Epidermal melanocyte (primary cell): ENCODE results near the gene ABCG4.
"Not testable (repeated sequence)": the region's sequence is repeated elsewhere in the genome, so short reads cannot be mapped to it uniquely, and the experiment has no call there.

Experiments
- DNase-seq: peaks from one replicate; pipeline ENCODE4 v3.0.0; 2011; ENCODE audit warnings: low spot score; ENCODE audit not compliant: insufficient read length

The ABCG4 gene

DNA sequence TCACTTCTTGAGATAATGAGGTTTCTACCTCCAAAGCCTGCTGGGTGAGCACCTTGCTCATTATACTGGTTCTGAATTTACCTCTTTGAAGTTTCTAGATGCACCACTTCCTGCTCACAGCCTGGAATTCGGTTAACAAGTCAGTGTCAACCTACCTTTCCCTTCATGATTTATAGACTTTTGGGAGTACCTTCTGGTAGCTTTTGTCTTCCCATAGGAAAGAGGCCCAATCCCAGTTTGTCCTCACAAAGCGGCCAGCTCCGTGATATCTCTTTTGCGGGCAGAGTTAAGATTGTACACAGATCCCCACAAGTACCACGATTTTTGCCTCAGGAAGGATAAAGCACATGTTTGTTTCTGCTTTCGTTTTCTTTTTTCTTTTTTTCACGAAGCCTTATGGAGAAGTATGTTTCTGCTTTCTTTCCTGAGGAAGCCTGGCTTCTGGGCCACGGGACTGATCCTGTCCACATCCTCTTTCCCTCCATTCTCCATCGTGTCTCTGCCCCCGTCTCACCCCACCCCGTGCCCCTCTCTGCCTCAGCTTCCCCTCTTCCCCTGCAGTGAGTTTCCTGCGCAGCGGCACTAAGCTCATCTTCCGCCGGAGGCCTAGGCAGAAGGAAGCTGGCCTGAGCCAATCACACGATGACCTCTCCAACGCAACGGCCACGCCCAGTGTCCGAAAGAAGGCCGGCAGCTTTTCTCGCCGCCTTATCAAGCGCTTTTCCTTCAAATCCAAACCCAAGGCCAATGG lies 33.2 kb upstream of the ABCG4 start:
- DNase-seq, result no peak

GRCh38 chr11:119116235-119116594 lies 32.6 kb upstream of the ABCG4 start:
- no peak for DNase-seq

- no peak for DNase-seq
Measured at GRCh38 chr11:119116601-119117000, 32.3 kb upstream of the ABCG4 start.

GRCh38 chr11:119117004-119117706 lies 31.7 kb upstream of the ABCG4 start:
- DNase-seq, result no peak

GRCh38 chr11:119118227-119118626 lies 30.6 kb upstream of the ABCG4 start:
- no peak for DNase-seq

DNA sequence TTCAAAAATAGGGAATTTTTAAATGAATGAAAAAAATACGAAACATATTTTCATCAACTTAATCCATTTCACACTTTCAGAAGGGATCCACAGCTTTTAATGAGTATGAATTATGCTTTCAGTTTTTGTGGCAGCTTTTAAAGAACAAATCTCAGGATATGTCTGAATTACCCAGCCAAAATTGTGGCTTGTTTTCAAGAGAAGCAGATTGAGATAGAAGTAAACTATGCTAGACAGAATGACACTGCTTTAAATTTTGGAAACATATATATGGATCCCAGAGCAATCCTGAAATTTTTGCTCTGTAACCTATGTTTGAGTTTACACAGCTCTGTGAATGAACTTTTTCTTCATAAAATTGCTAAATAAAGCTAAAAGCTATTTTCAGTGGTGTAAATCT lies 29.9 kb upstream of the ABCG4 start:
- no peak for DNase-seq

DNA sequence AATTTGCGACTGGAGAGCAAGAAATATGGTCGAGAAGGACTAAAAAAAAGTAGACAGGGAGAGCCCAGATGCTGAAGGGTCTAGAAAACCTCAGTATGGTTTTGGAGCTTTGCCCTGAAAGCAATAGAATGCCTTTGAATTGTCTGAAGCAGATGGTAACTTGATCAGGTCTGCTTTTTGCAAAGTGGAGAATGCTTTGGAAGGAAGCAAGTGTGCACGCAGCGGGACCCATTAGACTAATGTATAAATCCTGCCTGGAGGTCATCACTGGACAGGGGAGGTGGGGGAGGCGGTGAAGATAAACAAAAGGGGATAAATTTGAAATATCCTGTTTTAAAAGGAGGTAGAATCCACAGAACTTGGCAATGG lies 28.2 kb upstream of the ABCG4 start:
- no peak for DNase-seq

DNA sequence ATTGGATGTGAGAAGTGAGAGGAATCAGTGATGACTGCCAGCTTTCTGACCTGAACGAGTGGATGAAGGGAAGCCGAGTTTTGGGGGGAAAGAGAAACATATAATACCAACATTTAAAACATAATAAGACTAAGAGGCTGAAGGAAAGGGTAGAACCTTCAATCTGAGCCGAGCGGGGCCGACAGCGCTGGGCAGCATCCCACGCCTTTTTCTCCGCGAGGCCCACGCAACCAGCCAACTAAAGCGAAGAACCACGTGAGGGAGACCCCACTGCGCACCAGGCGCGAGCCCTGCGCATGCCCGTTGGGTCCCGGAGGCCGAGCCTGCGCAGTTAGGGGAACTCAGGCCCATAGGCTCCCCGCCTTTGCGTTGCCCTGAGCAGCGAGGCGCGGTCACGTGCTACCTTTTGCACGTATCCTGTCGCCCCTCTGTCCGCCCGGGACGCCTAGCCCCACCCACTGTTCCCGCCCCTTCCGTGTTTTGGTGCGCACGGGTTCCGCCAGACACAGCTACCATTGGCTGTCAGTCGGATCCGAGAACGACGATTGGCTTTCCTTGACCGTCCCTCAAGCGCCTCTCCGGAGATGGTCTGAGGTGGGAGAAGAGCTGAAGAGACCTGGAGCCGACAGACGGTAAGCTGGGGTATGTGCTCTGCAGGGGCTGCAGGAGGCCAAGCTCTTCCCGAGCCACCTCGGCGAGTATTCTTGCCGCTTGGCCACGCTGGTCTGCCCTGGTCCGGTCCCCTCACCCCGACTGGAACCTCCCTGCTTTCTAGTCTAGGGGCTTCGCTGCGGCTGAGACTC lies 27.6 kb upstream of the ABCG4 start, which contains the start of gene HINFP:
Gene HINFP (plus strand): TSS at position 573 of the 803 bp plus-strand sequence. CDS start 5,365 bp downstream, outside the sequence.
- peak; percentile 99 for DNase-seq

DNA sequence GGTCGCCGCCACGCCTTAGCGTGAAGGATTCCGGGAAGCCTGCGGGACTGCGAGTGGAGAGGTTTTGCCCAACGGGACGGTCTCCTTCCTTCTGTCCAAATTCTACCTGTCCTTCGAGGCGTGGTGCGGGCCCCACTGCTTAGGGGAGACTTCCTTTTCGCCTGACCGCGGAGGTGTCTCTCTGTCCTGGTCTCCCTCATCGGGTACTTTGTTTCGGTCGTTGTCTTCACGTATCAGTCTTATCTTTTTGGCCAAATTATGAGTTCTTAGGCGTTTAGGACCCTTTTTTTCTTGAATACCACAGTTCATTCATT lies 27.1 kb upstream of the ABCG4 start:
- DNase-seq, result no peak

- no peak for DNase-seq
Measured at GRCh38 chr11:119125821-119126220, 23.0 kb upstream of the ABCG4 start.

GRCh38 chr11:119126675-119127268 lies 22.1 kb upstream of the ABCG4 start:
- DNase-seq, result no peak

- DNase-seq, result no peak
Measured at GRCh38 chr11:119130662-119131061, 18.2 kb upstream of the ABCG4 start.

DNA sequence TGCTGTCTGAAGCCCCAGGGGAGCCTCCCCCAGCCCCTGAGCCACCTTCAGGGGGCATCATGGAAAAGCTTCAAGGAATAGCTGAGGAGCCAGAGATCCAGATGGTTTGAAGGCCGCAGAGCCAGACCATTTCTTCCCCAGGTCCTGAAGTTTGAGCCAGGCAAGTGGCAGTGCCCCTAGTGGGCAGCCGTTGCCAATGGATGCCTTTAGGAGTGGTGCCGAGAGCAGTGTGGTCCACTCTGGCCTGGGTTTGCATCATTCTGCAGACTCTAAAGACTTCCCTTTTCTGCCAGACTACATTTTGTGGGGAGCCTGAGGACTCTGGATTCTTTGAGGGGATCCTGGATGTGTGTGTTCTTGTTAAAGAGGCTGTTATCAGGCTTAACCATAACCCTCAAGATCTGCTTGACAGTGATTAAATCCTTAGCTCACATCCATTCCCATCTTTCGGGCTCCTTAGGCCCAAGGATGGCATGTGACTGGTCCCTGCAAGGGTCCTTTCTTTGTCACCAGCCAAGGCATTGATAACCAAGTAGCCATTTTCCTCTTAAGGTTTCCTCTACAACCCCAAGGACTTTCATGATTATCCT lies 14.4 kb upstream of the ABCG4 start:
- DNase-seq, result no peak

DNA sequence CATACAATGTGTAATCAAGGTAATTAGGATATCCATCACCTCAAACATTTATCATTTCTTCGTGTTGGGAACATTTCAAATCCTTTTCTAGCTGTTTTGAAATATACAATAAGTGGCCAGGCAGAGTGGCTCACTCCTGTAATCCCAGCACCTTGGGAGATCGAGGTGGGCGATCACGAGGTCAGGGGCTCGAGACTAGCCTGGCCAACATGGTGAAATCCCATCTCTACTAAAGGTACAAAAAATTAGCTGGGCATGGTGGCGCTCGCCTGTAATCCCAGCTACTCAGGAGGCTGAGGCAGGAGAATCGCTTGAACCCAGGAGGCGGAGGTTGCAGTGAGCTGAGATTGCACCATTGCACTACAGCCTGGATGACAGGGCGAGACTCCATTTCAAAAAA lies 9.6 kb upstream of the ABCG4 start:
- not testable (repeated sequence) for DNase-seq

GRCh38 chr11:119144825-119145486 lies 3.9 kb upstream of the ABCG4 start:
- peak; percentile 98 for DNase-seq

- DNase-seq, result no peak
Measured at GRCh38 chr11:119145551-119145950, 3.3 kb upstream of the ABCG4 start.

- DNase-seq, result no peak
Measured at GRCh38 chr11:119147604-119148333, 1.1 kb upstream of the ABCG4 start.

GRCh38 chr11:119148720-119149017 lies 183 bp upstream of the ABCG4 start:
- no peak for DNase-seq

- no peak for DNase-seq
Measured at GRCh38 chr11:119149786-119150275, 979 bp downstream of the ABCG4 start.

DNA sequence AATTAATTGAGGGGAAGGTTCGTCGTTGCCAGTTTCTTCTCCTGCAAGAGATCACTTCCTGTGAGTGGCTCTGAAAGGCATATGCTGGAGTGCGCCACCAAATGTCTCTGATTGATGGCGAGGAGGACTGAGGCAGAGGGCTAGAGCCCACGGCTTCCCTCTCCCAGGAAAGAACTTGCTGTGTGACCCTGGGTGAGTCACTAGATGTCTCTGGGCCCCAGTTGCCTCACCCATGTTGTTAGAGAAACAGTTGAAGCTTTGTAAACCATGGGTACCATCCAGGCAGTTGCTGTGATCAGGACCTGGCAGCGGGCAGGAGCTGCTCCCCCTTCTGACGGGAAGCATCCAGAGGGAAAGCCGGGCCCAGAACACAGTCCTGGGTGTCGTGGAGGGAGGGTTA lies 3.2 kb downstream of the ABCG4 start:
- DNase-seq, result no peak
